ENCODE data around the gene MRC1. TPM values are rescaled to one million over a fixed set of nuclear protein-coding genes. Genes with fewer than 3 reads are reported as not detected.

The MRC1 gene
- total and polyA plus RNA-seq, 2 experiments from 2014 or later, result not detected

- Mint-ChIP-seq H3K27ac (no peak overlapping the region), H3K27me3 (ENCODE audit: insufficient read depth, low read depth, poor library complexity) (no peaks in the 10 kb centered on the region), H3K36me3 (ENCODE audit: low read depth) (peaks cover 10% of the 10 kb centered on the region; the same call in 2 of the 3 replicates), H3K9me3 (peaks cover 13% of the 10 kb centered on the region), H3K4me3 (no peak overlapping the region), H3K4me1 (no peaks in the 10 kb centered on the region)
- no peak overlapping the region for H3K27ac ChIP-seq (ENCODE audit: low read depth)
- ATAC-seq (no peak), DNase-seq (ENCODE audit: low spot score) (no peak)
- no peaks in the 10 kb centered on the region for H3F3A ChIP-seq (replicated peaks; ENCODE audit: low read depth)
- no peaks in the 10 kb centered on the region for H3K79me2 ChIP-seq (replicated peaks; ENCODE audit: insufficient read depth)
- no peaks in the 10 kb centered on the region for H3K4me1 ChIP-seq (ENCODE audit: insufficient read depth)
- no peak overlapping the region for H3K4me3 ChIP-seq
- H2AFZ ChIP-seq, result no peak overlapping the region
- H4K20me1 ChIP-seq (replicated peaks; ENCODE audit: insufficient read depth), result no peaks in the 10 kb centered on the region
- H3K27me3 ChIP-seq (ENCODE audit: insufficient read depth), result no peaks in the 10 kb centered on the region
- TF ChIP-seq EZH2 (IDR thresholded peaks at IDR 0.05; ENCODE audit: low read depth, unreplicated experiment), result no peak
- H3K4me2 ChIP-seq, result no peak overlapping the region
- no peaks in the 10 kb centered on the region for H3K36me3 ChIP-seq (ENCODE audit: insufficient read depth)
- H3K9me2 ChIP-seq (ENCODE audit: insufficient read depth), result no peaks in the 10 kb centered on the region
Observed at GRCh38 chr10:17792991-17793390, 16.2 kb upstream of the MRC1 start.

DNA sequence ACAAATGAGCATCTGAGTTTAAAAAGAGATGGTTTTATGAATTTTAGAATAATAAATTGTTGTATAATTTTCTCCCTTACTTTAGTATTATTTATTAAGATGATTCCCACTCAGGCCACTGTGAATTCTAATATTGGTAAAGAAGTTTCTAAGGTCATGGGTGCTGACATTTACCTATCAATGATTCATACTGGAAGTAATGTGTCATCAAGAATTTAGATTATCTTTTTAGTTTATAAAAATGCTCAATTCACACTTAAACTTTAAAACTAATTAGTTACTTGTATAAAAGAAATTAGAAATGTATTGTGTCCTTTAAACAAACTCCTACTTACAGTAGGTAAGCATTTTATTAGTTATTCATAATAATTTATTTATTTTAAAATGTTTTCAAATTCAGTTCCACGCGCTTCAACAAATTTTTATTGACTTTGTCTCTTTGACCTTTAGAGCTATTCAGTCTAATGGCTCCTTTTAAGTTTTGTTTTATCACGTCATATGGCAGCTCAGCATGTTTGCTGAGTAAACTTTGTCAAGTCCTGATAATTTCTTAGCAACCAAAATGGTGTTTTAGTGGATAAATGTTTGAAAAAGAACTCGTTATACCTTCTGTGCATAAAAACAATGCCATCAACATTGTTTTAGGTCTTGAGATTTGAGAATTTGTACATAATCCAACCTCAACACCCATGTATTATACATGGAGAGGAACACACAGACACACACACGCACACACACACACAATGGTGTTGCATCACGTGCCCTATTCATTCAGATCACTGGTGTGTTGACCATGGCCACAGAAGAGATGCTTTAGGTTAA is 15.1 kb upstream of the MRC1 start:
- peaks cover 13% of the 10 kb centered on the region for H3K9me3 Mint-ChIP-seq
- H3K4me2 ChIP-seq, result no peak overlapping the region
- H3K27ac Mint-ChIP-seq, result no peak overlapping the region
- no peaks in the 10 kb centered on the region for H3K36me3 ChIP-seq (ENCODE audit: insufficient read depth)
- no peaks in the 10 kb centered on the region for H3K4me1 Mint-ChIP-seq
- H3K4me3 ChIP-seq, result no peak overlapping the region
- H3K9me2 ChIP-seq (ENCODE audit: insufficient read depth), result no peaks in the 10 kb centered on the region
- no peaks in the 10 kb centered on the region for H4K20me1 ChIP-seq (replicated peaks; ENCODE audit: insufficient read depth)
- H2AFZ ChIP-seq, result no peak overlapping the region
- no peaks in the 10 kb centered on the region for H3F3A ChIP-seq (replicated peaks; ENCODE audit: low read depth)
- H3K36me3 Mint-ChIP-seq (ENCODE audit: low read depth), result peaks cover 10% of the 10 kb centered on the region; the same call in 2 of the 3 replicates
- no peaks in the 10 kb centered on the region for H3K27me3 ChIP-seq (ENCODE audit: insufficient read depth)
- no peaks in the 10 kb centered on the region for H3K4me1 ChIP-seq (ENCODE audit: insufficient read depth)
- H3K79me2 ChIP-seq (replicated peaks; ENCODE audit: insufficient read depth), result no peaks in the 10 kb centered on the region
- H3K27me3 Mint-ChIP-seq (ENCODE audit: insufficient read depth, low read depth, poor library complexity), result no peaks in the 10 kb centered on the region
- DNase-seq (ENCODE audit: low spot score), result no peak
- no peak overlapping the region for H3K4me3 Mint-ChIP-seq
- no peak overlapping the region for H3K27ac ChIP-seq (ENCODE audit: low read depth)
- ATAC-seq, result no peak
- TF ChIP-seq ZNF462 (CRISPR knock-in tag; IDR thresholded peaks at IDR 0.05), result no peak
- no peak for TF ChIP-seq ETS1 (IDR thresholded peaks at IDR 0.05)
- TF ChIP-seq POLR2AphosphoS5 (IDR thresholded peaks at IDR 0.05; ENCODE audit: low read depth), result no peak
- TF ChIP-seq ZNF331 (CRISPR knock-in tag; IDR thresholded peaks at IDR 0.05; ENCODE audit: low read depth), result no peak
- TF ChIP-seq, protein P1, sequence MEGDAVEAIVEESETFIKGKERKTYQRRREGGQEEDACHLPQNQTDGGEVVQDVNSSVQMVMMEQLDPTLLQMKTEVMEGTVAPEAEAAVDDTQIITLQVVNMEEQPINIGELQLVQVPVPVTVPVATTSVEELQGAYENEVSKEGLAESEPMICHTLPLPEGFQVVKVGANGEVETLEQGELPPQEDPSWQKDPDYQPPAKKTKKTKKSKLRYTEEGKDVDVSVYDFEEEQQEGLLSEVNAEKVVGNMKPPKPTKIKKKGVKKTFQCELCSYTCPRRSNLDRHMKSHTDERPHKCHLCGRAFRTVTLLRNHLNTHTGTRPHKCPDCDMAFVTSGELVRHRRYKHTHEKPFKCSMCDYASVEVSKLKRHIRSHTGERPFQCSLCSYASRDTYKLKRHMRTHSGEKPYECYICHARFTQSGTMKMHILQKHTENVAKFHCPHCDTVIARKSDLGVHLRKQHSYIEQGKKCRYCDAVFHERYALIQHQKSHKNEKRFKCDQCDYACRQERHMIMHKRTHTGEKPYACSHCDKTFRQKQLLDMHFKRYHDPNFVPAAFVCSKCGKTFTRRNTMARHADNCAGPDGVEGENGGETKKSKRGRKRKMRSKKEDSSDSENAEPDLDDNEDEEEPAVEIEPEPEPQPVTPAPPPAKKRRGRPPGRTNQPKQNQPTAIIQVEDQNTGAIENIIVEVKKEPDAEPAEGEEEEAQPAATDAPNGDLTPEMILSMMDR (conservative IDR thresholded peaks at IDR 0.05; ENCODE audit: low read depth in 2 of 2), result no peak
- no peak for TF ChIP-seq EZH2phosphoT487 (IDR thresholded peaks at IDR 0.05; ENCODE audit: unreplicated experiment)
- no peak for TF ChIP-seq STAT1 (IDR thresholded peaks at IDR 0.05; ENCODE audit: unreplicated experiment)
- no peak for TF ChIP-seq NANOG (IDR thresholded peaks at IDR 0.05; ENCODE audit: borderline replicate concordance)
- no peak for TF ChIP-seq JUNB (IDR thresholded peaks at IDR 0.05; ENCODE audit: unreplicated experiment)
- TF ChIP-seq EZH2 (IDR thresholded peaks at IDR 0.05; ENCODE audit: low read depth, unreplicated experiment), result no peak
- no peak for TF ChIP-seq ZNF114 (CRISPR knock-in tag; IDR thresholded peaks at IDR 0.05)

Measured in GM23338 (cell line).